HepG2 (cell line): Measurements from ENCODE around the gene POFUT1. TPM values are rescaled to one million over a fixed set of nuclear protein-coding genes. Genes with fewer than 3 reads are reported as not detected.

ENCODE experiments used
- ARHGAP35 ChIP-seq: sonication (generic); formaldehyde crosslinking; IDR thresholded peaks from 2 replicates; pipeline ENCODE4 v1.9.0; 2022; ENCODE audit warnings: mild to moderate bottlenecking, inconsistent platforms, moderate library complexity, missing genetic modification reagents, borderline replicate concordance
- ARID5B ChIP-seq: IDR thresholded peaks from 2 replicates; pipeline ENCODE4 v1.4.0; 2020; ENCODE audit warnings: mild to moderate bottlenecking, missing genetic modification reagents
- CENPT ChIP-seq: sonication (generic); formaldehyde crosslinking; IDR thresholded peaks from 2 replicates; pipeline ENCODE4 v1.8.0; 2022; ENCODE audit warnings: low read depth, mild to moderate bottlenecking, moderate library complexity, missing genetic modification reagents
- ETS1 ChIP-seq: sonication (generic); formaldehyde crosslinking; IDR thresholded peaks from 2 replicates; pipeline ENCODE4 v1.4.0; 2020; ENCODE audit warnings: missing genetic modification reagents
- FLYWCH1 ChIP-seq: sonication (generic); formaldehyde crosslinking; IDR thresholded peaks from 2 replicates; pipeline ENCODE4 v1.8.1; 2023; ENCODE audit warnings: mild to moderate bottlenecking, missing genetic modification reagents
- GTF2F1 ChIP-seq: fragments of 150-350 bp; IDR thresholded peaks from 2 replicates; pipeline ENCODE4 v1.6.1; 2014; ENCODE audit warnings: low read length
- KDM2A ChIP-seq: sonication (generic); formaldehyde crosslinking; IDR thresholded peaks from 2 replicates; pipeline ENCODE4 v1.4.0; 2020; ENCODE audit warnings: low read depth, missing genetic modification reagents, borderline replicate concordance
- KLF9 ChIP-seq: IDR thresholded peaks from 2 replicates; pipeline ENCODE4 v1.6.1; 2016; ENCODE audit warnings: low read depth
- MED1 ChIP-seq: sonication (generic); formaldehyde crosslinking; IDR thresholded peaks from 2 replicates; pipeline ENCODE4 v1.4.0; 2020; ENCODE audit warnings: missing genetic modification reagents
- RFXAP ChIP-seq: sonication (generic); formaldehyde crosslinking; IDR thresholded peaks from 2 replicates; pipeline ENCODE4 v1.4.0; 2020; ENCODE audit warnings: missing genetic modification reagents, borderline replicate concordance
- SALL1 ChIP-seq: sonication (generic); formaldehyde crosslinking; IDR thresholded peaks from 2 replicates; pipeline ENCODE4 v1.8.0; 2022; ENCODE audit warnings: mild to moderate bottlenecking, missing genetic modification reagents
- SRSF9 ChIP-seq: fragments of 200-400 bp; formaldehyde crosslinking; IDR thresholded peaks from 2 replicates; pipeline ENCODE4 v1.6.1; 2018; ENCODE audit warnings: borderline replicate concordance, mild to moderate bottlenecking, low read depth, low read length; ENCODE audit not compliant: insufficient read depth, poor library complexity, severe bottlenecking
- TOE1 ChIP-seq: sonication (generic); formaldehyde crosslinking; IDR thresholded peaks from 2 replicates; pipeline ENCODE4 v1.4.0; 2020; ENCODE audit warnings: mild to moderate bottlenecking, missing genetic modification reagents
- ZBTB3 ChIP-seq: sonication (generic); formaldehyde crosslinking; IDR thresholded peaks from 2 replicates; pipeline ENCODE4 v1.4.0; 2020; ENCODE audit warnings: low read depth, mild to moderate bottlenecking, moderate library complexity, missing genetic modification reagents, borderline replicate concordance
- ZBTB38 ChIP-seq: sonication (generic); formaldehyde crosslinking; IDR thresholded peaks from 2 replicates; pipeline ENCODE4 v1.5.1; 2020; ENCODE audit warnings: mild to moderate bottlenecking, missing genetic modification reagents
- ZBTB43 ChIP-seq: sonication (generic); formaldehyde crosslinking; conservative IDR thresholded peaks from 2 replicates; pipeline ENCODE4 v1.4.0; 2020; ENCODE audit warnings: missing genetic modification reagents
- ZNF331 ChIP-seq: sonication (generic); formaldehyde crosslinking; IDR thresholded peaks from 2 replicates; pipeline ENCODE4 v1.4.0; 2020; ENCODE audit warnings: missing genetic modification reagents
- ZNF510 ChIP-seq: sonication (generic); formaldehyde crosslinking; IDR thresholded peaks from 2 replicates; pipeline ENCODE4 v1.4.0; 2020; ENCODE audit warnings: low read depth, mild to moderate bottlenecking, missing genetic modification reagents
- ZSCAN30 ChIP-seq: sonication (generic); formaldehyde crosslinking; IDR thresholded peaks from 2 replicates; pipeline ENCODE4 v1.5.0; 2020; ENCODE audit warnings: mild to moderate bottlenecking, missing genetic modification reagents
- polyA plus RNA-seq, 8 experiments: library from polyadenylated mRNA; depleted of rRNA in 3 of 8; stranded (reverse) in 7 of 8; unstranded in 1 of 8; fragments of >200 nt; fragmentation: Illumina TruSeq in 4 of 8; extraction: Trizol in 4 of 8; gene quantifications; 2 replicates each; pipeline versions ENCODE4 v1.2.1 to v1.2.3, GENCODE V29; 2011 to 2016; ENCODE audit warnings: low read depth in 4 of 8, missing spikeins in 1 of 8, mixed read lengths in 1 of 8; ENCODE audit not compliant: insufficient read depth in 1 of 8
- total RNA-seq, 5 experiments: library from RNA; depleted of rRNA; stranded (reverse); fragments of >200 nt; fragmentation: Illumina TruSeq; extraction: Trizol; gene quantifications; 2 replicates each; pipeline ENCODE4 v1.2.3, GENCODE V29; 2016; ENCODE audit warnings: low read depth in 1 of 5
- TF ChIP-seq, protein P1 (sequence below): sonication (generic); formaldehyde crosslinking; IDR thresholded peaks from 2 replicates; pipeline ENCODE4 v1.4.0; 2020; ENCODE audit warnings: missing genetic modification reagents

The POFUT1 gene
- total and polyA plus RNA-seq, 2 of the 13 experiments (the other 11 are each of a cell fraction or from before 2014, with no cell fraction given): 35.5 to 58.3 TPM

DNA sequence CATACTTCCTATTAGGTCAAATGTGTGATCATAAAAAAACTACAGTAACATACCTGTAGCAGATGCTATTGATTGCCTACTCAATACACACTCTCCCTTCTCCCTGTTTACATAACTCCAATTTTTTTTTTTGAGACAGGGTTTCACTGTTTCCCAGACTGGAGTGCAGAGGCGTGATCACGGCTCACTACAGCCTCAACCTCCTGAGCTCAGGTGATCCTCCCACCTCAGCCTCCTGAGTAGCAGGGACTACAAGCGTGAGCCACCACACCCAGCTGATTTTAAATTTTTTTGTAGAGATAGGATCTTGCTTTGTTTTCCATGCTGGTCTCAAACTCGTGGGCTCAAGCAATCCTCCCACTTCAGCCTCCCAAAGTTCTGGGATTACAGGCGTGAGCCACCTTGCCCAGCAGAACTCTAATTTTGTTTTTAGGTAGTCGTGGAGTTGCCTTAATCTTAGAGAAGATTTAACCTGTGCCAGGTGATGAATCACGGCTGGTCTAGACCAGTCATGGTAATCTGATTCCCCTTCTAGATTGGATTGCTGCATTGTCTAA, 55.8 kb downstream of the POFUT1 start (continued):
- TF ChIP-seq ARID5B (CRISPR knock-in tag): peak; percentile 79
- TF ChIP-seq KDM2A (CRISPR knock-in tag): no peak
- no peak for TF ChIP-seq KLF9 (CRISPR knock-in tag)
- TF ChIP-seq RFXAP (CRISPR knock-in tag): 0 out of 2 replicates have a peak, but pooled peaks have one; percentile 26
- no peak for TF ChIP-seq ARHGAP35 (CRISPR knock-in tag)
- TF ChIP-seq MED1 (CRISPR knock-in tag): peak; percentile 48
- no peak for TF ChIP-seq ZNF510
- TF ChIP-seq ZNF331: peak; percentile 71; the same call in 1 of the 2 replicates
- TF ChIP-seq ZBTB43 (CRISPR knock-in tag): no peak
- no peak for TF ChIP-seq ZBTB3 (CRISPR knock-in tag)
- TF ChIP-seq ZBTB38 (CRISPR knock-in tag): no peak
- no peak for TF ChIP-seq ETS1 (CRISPR knock-in tag)
- no peak for TF ChIP-seq FLYWCH1 (CRISPR knock-in tag)
- no peak for TF ChIP-seq TOE1 (CRISPR knock-in tag)
- TF ChIP-seq GTF2F1: no peak
- TF ChIP-seq CENPT (CRISPR knock-in tag): no peak
- no peak for TF ChIP-seq SRSF9
- TF ChIP-seq SALL1: peak; percentile 89
- no peak for TF ChIP-seq ZSCAN30 (CRISPR knock-in tag)
- TF ChIP-seq, protein P1, sequence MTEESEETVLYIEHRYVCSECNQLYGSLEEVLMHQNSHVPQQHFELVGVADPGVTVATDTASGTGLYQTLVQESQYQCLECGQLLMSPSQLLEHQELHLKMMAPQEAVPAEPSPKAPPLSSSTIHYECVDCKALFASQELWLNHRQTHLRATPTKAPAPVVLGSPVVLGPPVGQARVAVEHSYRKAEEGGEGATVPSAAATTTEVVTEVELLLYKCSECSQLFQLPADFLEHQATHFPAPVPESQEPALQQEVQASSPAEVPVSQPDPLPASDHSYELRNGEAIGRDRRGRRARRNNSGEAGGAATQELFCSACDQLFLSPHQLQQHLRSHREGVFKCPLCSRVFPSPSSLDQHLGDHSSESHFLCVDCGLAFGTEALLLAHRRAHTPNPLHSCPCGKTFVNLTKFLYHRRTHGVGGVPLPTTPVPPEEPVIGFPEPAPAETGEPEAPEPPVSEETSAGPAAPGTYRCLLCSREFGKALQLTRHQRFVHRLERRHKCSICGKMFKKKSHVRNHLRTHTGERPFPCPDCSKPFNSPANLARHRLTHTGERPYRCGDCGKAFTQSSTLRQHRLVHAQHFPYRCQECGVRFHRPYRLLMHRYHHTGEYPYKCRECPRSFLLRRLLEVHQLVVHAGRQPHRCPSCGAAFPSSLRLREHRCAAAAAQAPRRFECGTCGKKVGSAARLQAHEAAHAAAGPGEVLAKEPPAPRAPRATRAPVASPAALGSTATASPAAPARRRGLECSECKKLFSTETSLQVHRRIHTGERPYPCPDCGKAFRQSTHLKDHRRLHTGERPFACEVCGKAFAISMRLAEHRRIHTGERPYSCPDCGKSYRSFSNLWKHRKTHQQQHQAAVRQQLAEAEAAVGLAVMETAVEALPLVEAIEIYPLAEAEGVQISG (CRISPR knock-in tag): peak; percentile 46; the same call in 1 of the 2 replicates
